GM15510 (cell line): Measurements from ENCODE around the gene SELENOP.

ENCODE experiments used
- POLR2A ChIP-seq: IDR thresholded peaks from 3 replicates; pipeline ENCODE4 v1.6.1; 2011; ENCODE audit warnings: borderline replicate concordance; ENCODE audit not compliant: insufficient read length; ENCODE audit errors: extremely low read depth

The SELENOP gene

GRCh38 chr5:42807722-42808447 lies 3.8 kb downstream of the SELENOP start:
- no peak for TF ChIP-seq POLR2A

GRCh38 chr5:42806701-42807262 lies 4.9 kb downstream of the SELENOP start:
- TF ChIP-seq POLR2A, result no peak

- no peak for TF ChIP-seq POLR2A
Measured at GRCh38 chr5:42806004-42806700, 5.5 kb downstream of the SELENOP start.

GRCh38 chr5:42804717-42805339 lies 6.9 kb downstream of the SELENOP start:
- no peak for TF ChIP-seq POLR2A

- no peak for TF ChIP-seq POLR2A
Measured at GRCh38 chr5:42801516-42802166, 10.1 kb downstream of the SELENOP start.

- no peak for TF ChIP-seq POLR2A
Measured at GRCh38 chr5:42800748-42801330, 10.9 kb downstream of the SELENOP start.

GRCh38 chr5:42799668-42800114 lies 12.0 kb downstream of the SELENOP start:
- no peak for TF ChIP-seq POLR2A

GRCh38 chr5:42799241-42799608 lies 12.5 kb downstream of the SELENOP start:
- TF ChIP-seq POLR2A, result no peak

GRCh38 chr5:42798284-42799240 lies 13.1 kb downstream of the SELENOP start:
- TF ChIP-seq POLR2A, result no peak

GRCh38 chr5:42791151-42791550 lies 20.5 kb downstream of the SELENOP start:
- no peak for TF ChIP-seq POLR2A

- TF ChIP-seq POLR2A, result no peak
Measured at GRCh38 chr5:42787845-42788244, 23.8 kb downstream of the SELENOP start.

- TF ChIP-seq POLR2A, result no peak
Measured at GRCh38 chr5:42787073-42787472, 24.6 kb downstream of the SELENOP start.

GRCh38 chr5:42785756-42786155 lies 25.9 kb downstream of the SELENOP start:
- no peak for TF ChIP-seq POLR2A

- no peak for TF ChIP-seq POLR2A
Measured at GRCh38 chr5:42784132-42784531, 27.6 kb downstream of the SELENOP start.

GRCh38 chr5:42781584-42781983 lies 30.1 kb downstream of the SELENOP start:
- no peak for TF ChIP-seq POLR2A
